Kidney tubule cell (primary cell): ENCODE data around the gene LCN2.

ENCODE experiments used
- DNase-seq: peaks from one replicate; pipeline ENCODE4 v3.0.0-alpha.2; 2018; ENCODE audit warnings: low spot score

Gene LCN2

GRCh38 chr9:128114326-128115186, 34.7 kb upstream of the LCN2 start:
- no peak for DNase-seq

- peak; percentile 42 for DNase-seq
Measured at GRCh38 chr9:128115187-128116103, 33.8 kb upstream of the LCN2 start.

GRCh38 chr9:128116104-128117083, 32.9 kb upstream of the LCN2 start:
- DNase-seq, result no peak

GRCh38 chr9:128117613-128118471, 31.4 kb upstream of the LCN2 start:
- peak; percentile 90 for DNase-seq

- no peak for DNase-seq
Measured at GRCh38 chr9:128118472-128118857, 30.8 kb upstream of the LCN2 start.

GRCh38 chr9:128118971-128119665, 30.1 kb upstream of the LCN2 start:
- DNase-seq, result no peak

- DNase-seq, result no peak
Measured at GRCh38 chr9:128120061-128120740, 29.1 kb upstream of the LCN2 start.

GRCh38 chr9:128120741-128121465, 28.4 kb upstream of the LCN2 start:
- DNase-seq, result no peak

GRCh38 chr9:128121466-128121810, 27.8 kb upstream of the LCN2 start:
- DNase-seq, result no peak

GRCh38 chr9:128121924-128122808, 27.1 kb upstream of the LCN2 start:
- DNase-seq, result no peak

GRCh38 chr9:128122809-128123175, 26.5 kb upstream of the LCN2 start:
- no peak for DNase-seq

- DNase-seq, result no peak
Measured at GRCh38 chr9:128123451-128124080, 25.7 kb upstream of the LCN2 start.

GRCh38 chr9:128124451-128124850, 24.8 kb upstream of the LCN2 start:
- no peak for DNase-seq

- peak; percentile 61 for DNase-seq
Measured at GRCh38 chr9:128124873-128125579, 24.2 kb upstream of the LCN2 start.

- no peak for DNase-seq
Measured at GRCh38 chr9:128125580-128126354, 23.5 kb upstream of the LCN2 start.

GRCh38 chr9:128127568-128127989, 21.7 kb upstream of the LCN2 start, which contains the start of gene PTGES2:
Gene PTGES2 (minus strand): TSS chr9:128127729. CDS start chr9:128127717, 12 bp downstream.
- DNase-seq, result peak; percentile 82
